Left cardiac atrium (tissue), 4 donors: Measurements from ENCODE around the gene FAM161B. TPM values are rescaled to one million over a fixed set of nuclear protein-coding genes. Genes with fewer than 3 reads are reported as not detected.
A peak's percentile ranks its signal among the peaks of the same experiment; 100 is the strongest.
"Not testable (repeated sequence)": the region's sequence is repeated elsewhere in the genome, so short reads cannot be mapped to it uniquely, and the experiment has no call there.

Experiments
- ATAC-seq, 2 donors: fragments of 200-7000 bp; cut with Tn5 transposase; one replicate each; pipeline ENCODE4 v1.9.1; 2020; ENCODE audit warnings: mild to moderate bottlenecking in 2 of 2, moderate library complexity in 2 of 2
- DNase-seq: peaks from one replicate; pipeline ENCODE4 v3.0.0-alpha.2; 2020
- intact Hi-C, 2 donors: fragments of 100-400 bp; cut with DNase I; formaldehyde crosslinking; loops; one replicate each; pipeline versions ENCODE4 v1.14.1 to v1.15.1; 2022 to 2023
- long read RNA-seq: library from polyadenylated mRNA; unstranded; transcript quantifications from one replicate; pipeline ENCODE4 v2.0.0, GENCODE V29; 2021
- total RNA-seq, 2 donors: library from RNA; stranded (reverse); fragmentation: NEBNext Ultra II Directional; extraction: Animal tissue kit (Norgen Biotek cat#: 25700); gene quantifications; one replicate each; pipeline ENCODE4 v1.2.1, GENCODE V29; 2021
- donor health status: DM: no; HTN: yes; CAD: no.
- donor health status: DM: no; HTN: yes; CAD: no; lungs with severe emphysema.
- donor health status: DM: yes; HTN: yes; CAD: no.
- donor health status: Dilated cardiomyopathy.

Gene FAM161B
- total RNA-seq, result 1 to 10 TPM; 3.1 to 3.5 TPM
- long read RNA-seq, full-length matches to known transcripts, result 4 of 4 reads
- long read RNA-seq, partial matches to known transcripts, result 0 of 4 reads
- long read RNA-seq, other reads (novel, unspliced or antisense), result 0 of 4 reads

- DNase-seq (peak; percentile 95), ATAC-seq (peak; percentile 98 to 99)
- intact Hi-C loops, result no loop called here
Measured at GRCh38 chr14:73949752-73950734, at the start of gene FAM161B, which contains the start of gene COQ6. Gene FAM161B (minus strand): TSS chr14:73950094. CDS start chr14:73950026, 68 bp downstream. Gene COQ6 (plus strand): TSS chr14:73950302. CDS start chr14:73950333, 31 bp downstream.

- intact Hi-C loops, result no loop called here
- no peak for DNase-seq
Measured at GRCh38 chr14:73998726-73999125, 48.8 kb upstream of the FAM161B start.

GRCh38 chr14:73997944-73998447, 48.1 kb upstream of the FAM161B start:
- DNase-seq (no peak), ATAC-seq (no peak)
- intact Hi-C loops, result no loop called here

More at GRCh38 chr14:73998726-73999125, 48.8 kb upstream of the FAM161B start:
- no peak for ATAC-seq

GRCh38 chr14:73997108-73997943, 47.4 kb upstream of the FAM161B start:
- intact Hi-C loops, result no loop called here
- no peak for DNase-seq
- ATAC-seq, result no peak

GRCh38 chr14:73996731-73997107, 46.8 kb upstream of the FAM161B start:
- ATAC-seq (no peak), DNase-seq (no peak)
- intact Hi-C loops, result no loop called here

- DNase-seq, result no peak
- ATAC-seq, result no peak
- intact Hi-C loops, result no loop called here
Measured at GRCh38 chr14:73995977-73996378, 46.1 kb upstream of the FAM161B start.

- DNase-seq, intact Hi-C loops, ATAC-seq: not testable (repeated sequence)
Measured at GRCh38 chr14:73994926-73995325, 45.0 kb upstream of the FAM161B start.

GRCh38 chr14:73991092-73991491, 41.2 kb upstream of the FAM161B start:
- no peak for ATAC-seq
- intact Hi-C loops, result no loop called here
- DNase-seq, result no peak

- ATAC-seq, intact Hi-C loops, DNase-seq: not testable (repeated sequence)
Measured at GRCh38 chr14:73988656-73989055, 38.8 kb upstream of the FAM161B start.

GRCh38 chr14:73988065-73988464, 38.2 kb upstream of the FAM161B start:
- intact Hi-C loops, result no loop called here
- ATAC-seq, result no peak
- DNase-seq, result no peak

- intact Hi-C loops, result no loop called here
- DNase-seq (no peak), ATAC-seq (no peak)
Measured at GRCh38 chr14:73977896-73978295, 28.0 kb upstream of the FAM161B start.

GRCh38 chr14:73976125-73976524, 26.2 kb upstream of the FAM161B start:
- no peak for ATAC-seq
- DNase-seq, result no peak
- intact Hi-C loops, result no loop called here

- intact Hi-C loops, result no loop called here
- ATAC-seq (peak; percentile 47 to 50), DNase-seq (no peak)
Measured at GRCh38 chr14:73973497-73973896, 23.6 kb upstream of the FAM161B start.

- intact Hi-C loops, result no loop called here
- no peak for ATAC-seq
- DNase-seq, result no peak
Measured at GRCh38 chr14:73968885-73969284, 19.0 kb upstream of the FAM161B start.

- ATAC-seq (no peak), DNase-seq (no peak)
- intact Hi-C loops, result no loop called here
Measured at GRCh38 chr14:73965216-73965615, 15.3 kb upstream of the FAM161B start.

- intact Hi-C loops, result no loop called here
- no peak for ATAC-seq
- no peak for DNase-seq
Measured at GRCh38 chr14:73961192-73961591, 11.3 kb upstream of the FAM161B start.

- no peak for ATAC-seq
- no peak for DNase-seq
- intact Hi-C loops, result no loop called here
Measured at GRCh38 chr14:73958591-73958990, 8.7 kb upstream of the FAM161B start.

- DNase-seq, result no peak
- intact Hi-C loops, result no loop called here
- no peak for ATAC-seq
Measured at GRCh38 chr14:73955674-73956073, 5.8 kb upstream of the FAM161B start.

GRCh38 chr14:73953731-73954130, 3.8 kb upstream of the FAM161B start:
- ATAC-seq, result no peak
- no peak for DNase-seq
- intact Hi-C loops, result no loop called here
